SK-N-SH (cell line): ENCODE results near the gene LRRIQ1.

ENCODE experiments used
- CTCF ChIP-seq: fragments of 200-600 bp; sonication (generic); IDR thresholded peaks from 2 replicates; pipeline ENCODE4 v1.6.1; 2017; ENCODE audit warnings: antibody characterized with exemption, mild to moderate bottlenecking, moderate library complexity
- FOSL2 ChIP-seq: IDR thresholded peaks from 2 replicates; pipeline ENCODE4 v1.4.0; 2012; ENCODE audit warnings: low read depth, mild to moderate bottlenecking, moderate library complexity, borderline replicate concordance
- REST ChIP-seq: IDR thresholded peaks from 2 replicates; pipeline ENCODE4 v1.6.1; 2012; ENCODE audit warnings: mild to moderate bottlenecking, low read depth, low read length, moderate library complexity

- TF ChIP-seq CTCF, result no peak
- TF ChIP-seq REST, result no peak
- no peak for TF ChIP-seq FOSL2
Observed at GRCh38 chr12:85147331-85147730, 111.2 kb downstream of the LRRIQ1 start.
